Measurements from ENCODE around the gene C19orf38. TPM values are rescaled to one million over a fixed set of nuclear protein-coding genes. Genes with fewer than 3 reads are reported as not detected.

C19orf38 gene
- total and polyA plus RNA-seq, 2 donors (not counting 1 experiment from before 2014, with no cell fraction given) = 1.7 to 2.4 TPM

DNA sequence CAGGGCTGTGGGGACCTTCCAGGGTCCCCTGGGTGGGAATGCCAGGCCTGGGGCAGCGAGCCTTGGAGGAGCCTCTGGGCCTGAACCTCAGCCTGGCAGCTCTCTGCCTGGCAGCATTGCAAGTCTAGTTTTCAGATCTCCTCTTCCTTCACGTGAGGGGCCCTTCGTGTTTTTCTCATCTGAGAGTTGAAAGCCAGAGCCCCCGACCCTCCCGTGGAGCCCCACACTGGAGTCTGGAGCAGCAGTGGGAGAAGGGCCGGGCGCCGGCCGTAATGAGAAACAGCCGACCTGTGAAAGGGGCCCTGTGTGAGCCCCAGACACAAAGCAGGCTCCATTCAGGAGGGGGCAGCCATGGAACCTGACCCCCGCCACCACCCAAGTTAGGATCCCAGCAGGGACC lies 31.5 kb upstream of the C19orf38 start:
- H3K36me3 ChIP-seq (replicated peaks in 1 of 2; ENCODE audit: control extremely low read depth in 1 of 2, control insufficient read depth in 1 of 2, extremely low read depth in 1 of 2, insufficient read depth in 2 of 2, low read length in 1 of 2) = peaks cover 0 to 58% of the 10 kb centered on the region in 2 experiments

More for the DNA sequence above, 31.5 kb upstream of the C19orf38 start:
- H3K27me3 Mint-ChIP-seq = no peaks in the 10 kb centered on the region
- ChIA-PET POLR2A (no interaction called here), CTCF (no interaction called here)
- no peak overlapping the region for H3K4me3 ChIP-seq (ENCODE audit: control extremely low read depth in 1 of 5, extremely low read depth in 1 of 5, insufficient read depth in 1 of 5, low read depth in 2 of 5, low read length in 4 of 5)
- 93% methylated on average over 11 of the region's 11 CpGs for WGBS (ENCODE audit: insufficient coverage)
- H3K9me3 ChIP-seq (ENCODE audit: control extremely low read depth in 1 of 3, control insufficient read depth in 2 of 3, insufficient read depth in 1 of 3, low read length in 2 of 3) = no peaks in the 10 kb centered on the region
- intact Hi-C loops (cut with micrococcal nuclease) = no loop called here
- H3K4me1 ChIP-seq (ENCODE audit: control insufficient read depth in 2 of 2, insufficient read depth in 2 of 2, low read length in 2 of 2) = no peaks in the 10 kb centered on the region
- no peak for TF ChIP-seq CTCF (IDR thresholded peaks at IDR 0.05)
- TF ChIP-seq EZH2 (IDR thresholded peaks at IDR 0.05; ENCODE audit: borderline replicate concordance, insufficient read depth, low read depth, low read length, poor library complexity, severe bottlenecking) = no peak
- H3K79me2 ChIP-seq (ENCODE audit: control insufficient read depth, insufficient read depth, low read length) = peaks cover 8% of the 10 kb centered on the region
- DNase-seq (no peak), ATAC-seq (ENCODE audit: low read depth) (no peak)
- no peaks in the 10 kb centered on the region for H3K4me1 Mint-ChIP-seq
- no peak overlapping the region for H2AFZ ChIP-seq (ENCODE audit: insufficient read depth, low read depth, low read length, poor library complexity, severe bottlenecking)
- no peak overlapping the region for H3K9ac ChIP-seq (ENCODE audit: low read length)
- H3K27ac ChIP-seq (ENCODE audit: low read length in 2 of 2) = no peak overlapping the region
- H3K9me3 Mint-ChIP-seq (ENCODE audit: insufficient read depth) = no peaks in the 10 kb centered on the region
- no peaks in the 10 kb centered on the region for H3K27me3 ChIP-seq (replicated peaks in 1 of 4; ENCODE audit: control extremely low read depth in 1 of 4, control insufficient read depth in 3 of 4, insufficient read depth in 4 of 4, low read length in 3 of 4)
- no peak overlapping the region for H3K27ac Mint-ChIP-seq
- H4K20me1 ChIP-seq (ENCODE audit: control insufficient read depth, insufficient read depth, low read length, poor library complexity, severe bottlenecking) = peaks cover 9% of the 10 kb centered on the region
- no peak overlapping the region for H3K4me3 Mint-ChIP-seq
- no peak overlapping the region for H3K4me2 ChIP-seq (replicated peaks; ENCODE audit: low read depth, low read length, poor library complexity, severe bottlenecking)
